ENCODE results near the gene ADGRE1. TPM values are rescaled to one million over a fixed set of nuclear protein-coding genes. Genes with fewer than 3 reads are reported as not detected.

ADGRE1 gene
- total and polyA plus RNA-seq, 2 of the 8 experiments (the other 6 are each of a cell fraction or from before 2014, with no cell fraction given): not detected

DNA sequence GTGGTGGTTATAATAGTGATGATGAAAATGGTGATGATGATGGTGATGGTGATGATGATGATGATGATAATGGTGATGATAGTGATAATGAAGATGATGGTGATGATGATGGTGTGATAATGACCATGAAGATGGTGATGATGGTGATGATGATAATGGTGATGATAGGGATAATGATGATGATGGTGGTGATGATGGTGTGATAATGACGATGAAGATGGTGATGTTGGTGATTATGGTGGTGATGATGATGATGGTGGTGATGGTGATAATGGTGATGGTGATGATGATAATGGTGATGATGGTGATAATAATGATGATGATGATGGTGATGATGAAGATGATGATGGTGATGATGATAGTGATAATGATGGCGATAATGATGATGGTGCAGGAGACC, 1.6 kb downstream of the ADGRE1 start:
- no peak overlapping the region for H3K4me3 ChIP-seq (ENCODE audit: extremely low read depth in 1 of 4, insufficient read depth in 2 of 4, low read depth in 3 of 4, low read length in 4 of 4)
- H3K4me1 ChIP-seq (replicated peaks in 1 of 4; ENCODE audit: control insufficient read depth in 3 of 4, insufficient read depth in 4 of 4, low read length in 3 of 4): no peaks in the 10 kb centered on the region
- H3K56ac ChIP-seq (replicated peaks; ENCODE audit: insufficient read length, low read depth, low read length): peak overlapping the region; percentile 82
- no peak overlapping the region for H3K27ac ChIP-seq (ENCODE audit: low read depth, low read length)
- peaks cover 0 to 4% of the 10 kb centered on the region in 2 experiments for H4K20me1 ChIP-seq (replicated peaks in 1 of 2; ENCODE audit: control insufficient read depth in 1 of 2, insufficient read depth in 2 of 2, low read length in 2 of 2)
- no peak overlapping the region for H3K14ac ChIP-seq (ENCODE audit: insufficient read length)
- 81 to 100% methylated on average over 1 to 2 of the region's 2 CpGs for WGBS, 2 experiments (ENCODE audit: extremely low coverage in 1 of 2, insufficient coverage in 1 of 2, insufficient read length in 1 of 2, insufficient replicate concordance in 2 of 2, low coverage in 1 of 2, low lambda C conversion rate in 2 of 2, missing lambda C conversion rate in 1 of 2)
- H3K4ac ChIP-seq (replicated peaks; ENCODE audit: insufficient read length, low read depth, low read length): no peak overlapping the region
- FAIRE-seq (no peak), DNase-seq (ENCODE audit: low read depth in 1 of 2, low spot score in 2 of 2) (no peak)
- ChIA-PET CTCF (ENCODE audit: partially characterized antibody) (no interaction called here), POLR2A (ENCODE audit: partially characterized antibody) (no interaction called here)
- no peak overlapping the region for H2BK12ac ChIP-seq (ENCODE audit: low read depth, low read length)
- no peak overlapping the region for H2BK120ac ChIP-seq (replicated peaks; ENCODE audit: low read depth, low read length)
- H3K9me3 ChIP-seq (ENCODE audit: insufficient read depth in 2 of 2, low read depth in 1 of 2, low read length in 1 of 2): peaks cover 62 to 74% of the 10 kb centered on the region in 2 experiments
- no peaks in the 10 kb centered on the region; a peak in 1 of 8 replicates for H3K36me3 ChIP-seq (ENCODE audit: control insufficient read depth in 2 of 4, insufficient read depth in 4 of 4, low read length in 3 of 4)
- H2BK5ac ChIP-seq (ENCODE audit: low read depth, low read length): no peak overlapping the region
- no peak overlapping the region for H3K18ac ChIP-seq (ENCODE audit: extremely low read depth, low read length)
- no peak overlapping the region for H4K5ac ChIP-seq (ENCODE audit: insufficient read length, low read depth, low read length)
- no peak overlapping the region for H3K23ac ChIP-seq (ENCODE audit: insufficient read length)
- H3K79me1 ChIP-seq (ENCODE audit: low read depth, low read length): no peaks in the 10 kb centered on the region
- no peak overlapping the region for H4K8ac ChIP-seq (ENCODE audit: extremely low read depth, insufficient read depth, low read length)
- H2BK15ac ChIP-seq (ENCODE audit: low read length): no peak overlapping the region
- H3K9ac ChIP-seq (replicated peaks in 1 of 4; ENCODE audit: extremely low read depth in 1 of 4, low read depth in 3 of 4, low read length in 3 of 4): no peak overlapping the region
- no peak overlapping the region for H4K91ac ChIP-seq (replicated peaks; ENCODE audit: insufficient read length, low read length)
- no peak overlapping the region for H2BK20ac ChIP-seq (ENCODE audit: low read length)
- H2AFZ ChIP-seq (ENCODE audit: low read length): no peak overlapping the region
- peaks cover 5% of the 10 kb centered on the region; the same call in 1 of the 2 replicates for H3K23me2 ChIP-seq (ENCODE audit: low read depth, low read length)
- no peak overlapping the region for H2AK5ac ChIP-seq (ENCODE audit: low read depth, low read length)
- H3K4me2 ChIP-seq (ENCODE audit: insufficient read depth in 1 of 2, low read depth in 2 of 2, low read length in 2 of 2): no peak overlapping the region
- H3K27me3 ChIP-seq (replicated peaks in 1 of 4; ENCODE audit: control insufficient read depth in 3 of 4, extremely low read depth in 1 of 4, insufficient read depth in 3 of 4, low read length in 3 of 4): no peaks in the 10 kb centered on the region
- no peaks in the 10 kb centered on the region for H3K79me2 ChIP-seq (ENCODE audit: control insufficient read depth in 1 of 2, insufficient read depth in 2 of 2, low read length in 2 of 2)
- no peak for TF ChIP-seq EP300 (IDR thresholded peaks at IDR 0.05; ENCODE audit: borderline replicate concordance in 1 of 2, low read depth in 2 of 2, low read length in 2 of 2)
- TF ChIP-seq, protein P1, sequence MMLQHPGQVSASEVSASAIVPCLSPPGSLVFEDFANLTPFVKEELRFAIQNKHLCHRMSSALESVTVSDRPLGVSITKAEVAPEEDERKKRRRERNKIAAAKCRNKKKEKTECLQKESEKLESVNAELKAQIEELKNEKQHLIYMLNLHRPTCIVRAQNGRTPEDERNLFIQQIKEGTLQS (IDR thresholded peaks at IDR 0.05; ENCODE audit: insufficient read depth, low read depth, low read length): no peak
- TF ChIP-seq MAFK (IDR thresholded peaks at IDR 0.05; ENCODE audit: low read depth, low read length): no peak
- no peak for TF ChIP-seq SP4 (IDR thresholded peaks at IDR 0.05; ENCODE audit: low read length)
- no peak for TF ChIP-seq ZNF274 (IDR thresholded peaks at IDR 0.05; ENCODE audit: borderline replicate concordance, extremely low read depth, low read length)
- TF ChIP-seq EGR1 (IDR thresholded peaks at IDR 0.05; ENCODE audit: borderline replicate concordance, low read depth, low read length): no peak
- TF ChIP-seq FOSL1 (IDR thresholded peaks at IDR 0.05; ENCODE audit: insufficient read depth, low read depth, low read length): no peak
- TF ChIP-seq SIX5 (IDR thresholded peaks at IDR 0.05; ENCODE audit: low read depth, low read length): no peak
- no peak for TF ChIP-seq RNF2 (IDR thresholded peaks at IDR 0.05; ENCODE audit: borderline replicate concordance, low read depth, low read length, missing control alignments, poor library complexity, severe bottlenecking)
- TF ChIP-seq TEAD4 (IDR thresholded peaks at IDR 0.05; ENCODE audit: low read depth, low read length): no peak
- no peak for TF ChIP-seq RBBP5 (IDR thresholded peaks at IDR 0.05; ENCODE audit: borderline replicate concordance, low read depth, low read length)
- TF ChIP-seq PHF8 (conservative IDR thresholded peaks at IDR 0.05; ENCODE audit: low read depth, low read length): no peak
- no peak for TF ChIP-seq TAF7 (optimal IDR thresholded peaks at IDR 0.05; ENCODE audit: borderline replicate concordance, low read depth, low read length)
- no peak for TF ChIP-seq SUZ12 (IDR thresholded peaks at IDR 0.05; ENCODE audit: low read length)

Data from H1 (cell line).